ENCODE results near the gene ASTN2.

Gene ASTN2

GRCh38 chr9:116870566-116870965 is 544.3 kb downstream of the ASTN2 start:
- TF ChIP-seq CTCF (conservative IDR thresholded peaks at IDR 0.05) (no peak), ZFX (IDR thresholded peaks at IDR 0.05) (no peak)
- no peak overlapping the region for H3K27ac ChIP-seq

GRCh38 chr9:116868201-116868600 is 546.7 kb downstream of the ASTN2 start:
- TF ChIP-seq ZFX (IDR thresholded peaks at IDR 0.05) (no peak), CTCF (conservative IDR thresholded peaks at IDR 0.05) (no peak)
- H3K27ac ChIP-seq: no peak overlapping the region

DNA sequence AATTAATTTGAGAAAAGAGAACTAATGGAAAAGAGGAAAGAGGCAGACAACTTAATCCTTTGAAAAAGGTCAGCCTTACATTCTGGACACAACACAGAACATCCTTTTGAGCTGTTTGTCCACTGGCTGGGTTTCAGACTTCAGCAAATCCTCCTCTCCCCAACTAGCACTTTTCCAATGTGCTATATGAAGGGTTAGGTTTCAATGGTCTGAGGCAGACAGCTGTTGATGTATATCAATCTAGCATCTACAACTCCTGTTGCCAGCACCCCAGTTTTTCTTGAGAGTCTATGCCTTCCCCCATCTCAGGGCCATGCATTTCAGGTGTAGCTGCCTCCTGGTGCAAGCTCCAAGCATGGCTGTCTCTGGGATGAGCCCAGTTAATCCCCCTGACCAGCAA is 553.5 kb downstream of the ASTN2 start:
- TF ChIP-seq CTCF (conservative IDR thresholded peaks at IDR 0.05): no peak
- TF ChIP-seq ZFX (IDR thresholded peaks at IDR 0.05): no peak
- H3K27ac ChIP-seq: no peak overlapping the region

DNA sequence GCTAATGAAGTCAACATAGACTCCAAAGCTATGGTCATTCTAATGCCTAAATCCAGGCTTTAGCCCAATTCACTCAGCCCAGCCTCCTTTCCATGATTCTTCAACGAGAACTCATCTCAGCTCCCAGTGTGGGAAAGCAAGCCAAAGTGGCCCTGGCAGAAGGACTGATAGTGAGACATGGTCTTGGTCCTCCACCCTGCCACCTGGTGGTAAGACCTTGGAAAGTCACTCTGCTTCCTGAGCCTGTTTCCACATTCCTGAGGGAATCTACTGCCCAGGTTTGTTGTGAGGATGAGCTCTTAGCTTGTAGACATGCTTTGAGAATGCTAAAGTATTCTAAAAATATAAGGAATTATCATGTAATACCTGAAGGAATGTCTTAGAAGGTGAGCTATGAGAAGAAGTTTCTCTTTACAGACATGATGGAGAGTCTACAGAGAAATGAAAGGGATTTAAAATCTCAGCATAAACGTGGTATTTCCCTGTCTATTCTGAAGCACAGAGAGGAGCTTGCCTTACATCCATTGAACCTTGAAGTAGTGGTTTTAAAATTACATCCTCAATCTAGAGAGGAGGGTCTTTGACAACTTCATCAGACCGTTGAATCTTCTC is 554.2 kb downstream of the ASTN2 start:
- TF ChIP-seq ZFX (IDR thresholded peaks at IDR 0.05): no peak
- TF ChIP-seq CTCF (conservative IDR thresholded peaks at IDR 0.05): peak; percentile 84

GRCh38 chr9:116859763-116860162 is 555.1 kb downstream of the ASTN2 start:
- no peak for TF ChIP-seq ZFX (IDR thresholded peaks at IDR 0.05)
- TF ChIP-seq CTCF (conservative IDR thresholded peaks at IDR 0.05): no peak
- H3K27ac ChIP-seq: no peak overlapping the region

More for the DNA sequence above, 554.2 kb downstream of the ASTN2 start:
- no peak overlapping the region for H3K27ac ChIP-seq

DNA sequence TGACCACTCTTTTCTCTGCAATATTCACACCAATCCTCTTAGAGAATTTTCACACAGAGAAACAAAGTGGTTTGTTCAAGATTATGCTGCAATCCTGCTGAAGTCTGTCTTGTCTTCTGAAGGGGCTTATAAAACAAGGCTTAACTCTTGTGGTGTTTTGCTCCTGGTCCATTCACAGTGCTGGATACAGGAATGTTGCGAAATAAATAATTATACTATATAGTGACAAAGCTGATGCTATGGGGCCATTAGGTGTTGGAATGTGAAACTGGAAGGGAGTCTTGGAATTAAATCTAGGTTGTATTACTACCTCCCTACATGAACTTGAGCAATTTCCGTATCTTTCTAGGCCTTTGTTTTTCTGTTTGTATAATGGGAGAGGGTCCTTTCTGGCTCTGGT is 557.5 kb downstream of the ASTN2 start:
- no peak overlapping the region for H3K27ac ChIP-seq
- TF ChIP-seq CTCF (conservative IDR thresholded peaks at IDR 0.05) (no peak), ZFX (IDR thresholded peaks at IDR 0.05) (no peak)

DNA sequence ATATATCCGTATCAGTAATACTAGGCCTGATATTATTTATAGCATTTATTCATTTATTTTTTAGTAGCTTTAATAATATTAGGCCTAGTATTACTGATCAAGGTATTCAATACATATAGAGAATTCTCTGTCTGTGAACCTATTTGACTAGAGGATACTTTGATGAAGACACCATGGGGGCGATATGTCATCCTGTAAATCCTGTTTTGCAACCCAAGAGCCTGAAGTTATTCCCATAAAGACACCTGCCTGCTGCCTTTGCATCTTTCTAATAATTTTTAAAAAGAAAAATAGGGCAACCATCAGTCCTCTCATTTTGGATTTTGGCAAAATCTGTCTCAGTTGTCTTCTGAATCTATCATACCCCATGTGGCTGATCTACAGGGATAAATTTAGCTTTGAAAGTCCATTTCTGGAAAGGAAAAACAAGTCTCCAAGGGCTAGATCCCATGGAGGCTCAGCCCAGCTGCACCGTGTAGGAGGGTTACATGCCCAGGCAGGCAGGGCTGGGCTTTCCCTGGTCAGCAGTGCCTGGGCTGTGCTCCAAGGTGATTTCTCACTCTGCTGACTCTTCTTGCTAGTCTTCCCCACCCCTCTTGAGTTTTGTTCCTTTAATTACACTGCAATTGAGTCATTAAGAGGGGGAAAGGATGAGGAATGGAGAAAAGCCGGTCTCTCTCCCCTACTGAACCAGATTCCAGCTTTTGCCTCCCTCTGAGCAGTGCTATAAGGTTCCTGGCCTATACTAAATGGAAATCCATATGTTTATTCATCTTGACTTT is 558.8 kb downstream of the ASTN2 start:
- no peak for TF ChIP-seq ZFX (IDR thresholded peaks at IDR 0.05)
- TF ChIP-seq CTCF (conservative IDR thresholded peaks at IDR 0.05): no peak
- no peak overlapping the region for H3K27ac ChIP-seq
